ENCODE data around the gene SLC2A3. TPM values are rescaled to one million over a fixed set of nuclear protein-coding genes. Genes with fewer than 3 reads are reported as not detected.

The SLC2A3 gene
- total and polyA plus RNA-seq, 4 donors = 2.1 to 20.6 (median 7.0) TPM

DNA sequence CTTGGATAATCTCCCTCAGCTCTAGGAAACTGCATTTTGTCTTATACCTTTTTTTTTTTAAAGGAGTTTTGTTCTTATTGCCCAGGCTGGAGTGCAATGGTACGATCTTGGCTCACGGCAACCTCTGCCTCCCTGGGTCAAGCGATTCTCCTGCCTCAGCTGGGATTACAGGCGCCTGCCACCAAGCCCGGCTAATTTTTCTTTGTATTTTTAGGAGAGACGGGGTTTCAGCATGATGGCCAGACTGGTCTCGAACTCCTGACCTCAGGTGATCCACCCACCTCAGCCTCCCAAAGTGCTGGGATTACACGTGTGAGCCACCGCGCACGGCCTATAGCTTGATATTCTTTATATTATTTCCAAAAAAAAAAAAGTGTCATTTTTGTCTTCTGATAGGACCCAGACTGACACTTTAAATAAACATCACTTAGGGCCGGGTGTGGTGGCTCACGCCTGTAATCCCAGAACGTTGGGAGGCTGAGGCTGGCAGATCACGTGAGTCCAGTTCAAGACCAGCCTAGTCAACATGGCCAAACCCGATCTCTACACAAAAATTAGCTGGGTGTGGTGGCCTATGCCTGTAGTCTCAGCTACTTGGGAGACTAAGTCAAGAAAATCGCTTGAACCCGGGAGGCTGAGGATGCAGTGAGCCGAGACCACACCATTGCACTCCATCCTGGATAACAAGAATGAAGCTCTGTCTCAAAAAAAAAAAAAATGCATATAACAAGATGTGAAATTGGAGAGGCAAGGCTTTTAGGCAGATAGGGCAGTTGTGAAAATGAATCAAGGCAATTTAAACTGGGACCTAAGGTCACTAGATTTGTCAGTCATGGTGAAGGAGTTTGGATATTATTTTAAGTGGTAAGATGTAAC is 18.4 kb downstream of the SLC2A3 start:
- Histone ChIP-seq H3K36me3 (ENCODE audit: control insufficient read depth in 4 of 4, insufficient read depth in 3 of 4, low read depth in 1 of 4, low read length in 3 of 4) (no peaks in the 10 kb centered on the region), H3K4me1 (ENCODE audit: control insufficient read depth in 4 of 4, insufficient read depth in 4 of 4, low read length in 3 of 4) (no peaks in the 10 kb centered on the region), H3K9me3 (ENCODE audit: control insufficient read depth in 4 of 4, low read length in 3 of 4) (no peaks in the 10 kb centered on the region), H3K4me3 (ENCODE audit: low read depth in 1 of 3, low read length in 3 of 3) (no peak overlapping the region), H3K27ac (ENCODE audit: low read depth in 1 of 2, low read length in 2 of 2) (no peak overlapping the region), H3K27me3 (ENCODE audit: control insufficient read depth in 4 of 4, insufficient read depth in 4 of 4, low read length in 3 of 4) (no peaks in the 10 kb centered on the region), H3K9ac (ENCODE audit: low read depth in 1 of 2, low read length in 2 of 2) (no peak overlapping the region)
- no peak for DNase-seq (ENCODE audit: low spot score)
- WGBS = 89% methylated on average over 19 of the region's 19 CpGs
- TF ChIP-seq JUND (IDR thresholded peaks at IDR 0.05) (no peak), SP1 (IDR thresholded peaks at IDR 0.05) (no peak), ZBTB33 (IDR thresholded peaks at IDR 0.05) (no peak), HNF4G (IDR thresholded peaks at IDR 0.05) (no peak), FOXA2 (IDR thresholded peaks at IDR 0.05) (no peak), EGR1 (IDR thresholded peaks at IDR 0.05; ENCODE audit: low read depth in 2 of 2) (no peak), FOXA1 (IDR thresholded peaks at IDR 0.05) (no peak), NR2F2 (IDR thresholded peaks at IDR 0.05) (no peak), HNF4A (conservative IDR thresholded peaks at IDR 0.05) (no peak)
- TF ChIP-seq, protein P1, sequence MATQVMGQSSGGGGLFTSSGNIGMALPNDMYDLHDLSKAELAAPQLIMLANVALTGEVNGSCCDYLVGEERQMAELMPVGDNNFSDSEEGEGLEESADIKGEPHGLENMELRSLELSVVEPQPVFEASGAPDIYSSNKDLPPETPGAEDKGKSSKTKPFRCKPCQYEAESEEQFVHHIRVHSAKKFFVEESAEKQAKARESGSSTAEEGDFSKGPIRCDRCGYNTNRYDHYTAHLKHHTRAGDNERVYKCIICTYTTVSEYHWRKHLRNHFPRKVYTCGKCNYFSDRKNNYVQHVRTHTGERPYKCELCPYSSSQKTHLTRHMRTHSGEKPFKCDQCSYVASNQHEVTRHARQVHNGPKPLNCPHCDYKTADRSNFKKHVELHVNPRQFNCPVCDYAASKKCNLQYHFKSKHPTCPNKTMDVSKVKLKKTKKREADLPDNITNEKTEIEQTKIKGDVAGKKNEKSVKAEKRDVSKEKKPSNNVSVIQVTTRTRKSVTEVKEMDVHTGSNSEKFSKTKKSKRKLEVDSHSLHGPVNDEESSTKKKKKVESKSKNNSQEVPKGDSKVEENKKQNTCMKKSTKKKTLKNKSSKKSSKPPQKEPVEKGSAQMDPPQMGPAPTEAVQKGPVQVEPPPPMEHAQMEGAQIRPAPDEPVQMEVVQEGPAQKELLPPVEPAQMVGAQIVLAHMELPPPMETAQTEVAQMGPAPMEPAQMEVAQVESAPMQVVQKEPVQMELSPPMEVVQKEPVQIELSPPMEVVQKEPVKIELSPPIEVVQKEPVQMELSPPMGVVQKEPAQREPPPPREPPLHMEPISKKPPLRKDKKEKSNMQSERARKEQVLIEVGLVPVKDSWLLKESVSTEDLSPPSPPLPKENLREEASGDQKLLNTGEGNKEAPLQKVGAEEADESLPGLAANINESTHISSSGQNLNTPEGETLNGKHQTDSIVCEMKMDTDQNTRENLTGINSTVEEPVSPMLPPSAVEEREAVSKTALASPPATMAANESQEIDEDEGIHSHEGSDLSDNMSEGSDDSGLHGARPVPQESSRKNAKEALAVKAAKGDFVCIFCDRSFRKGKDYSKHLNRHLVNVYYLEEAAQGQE (IDR thresholded peaks at IDR 0.05) = no peak
- TF ChIP-seq, protein P2, sequence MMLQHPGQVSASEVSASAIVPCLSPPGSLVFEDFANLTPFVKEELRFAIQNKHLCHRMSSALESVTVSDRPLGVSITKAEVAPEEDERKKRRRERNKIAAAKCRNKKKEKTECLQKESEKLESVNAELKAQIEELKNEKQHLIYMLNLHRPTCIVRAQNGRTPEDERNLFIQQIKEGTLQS (IDR thresholded peaks at IDR 0.05) = no peak

GRCh38 chr12:7916936-7917335 is 19.1 kb downstream of the SLC2A3 start:
- H3K27me3 ChIP-seq (ENCODE audit: control insufficient read depth in 4 of 4, insufficient read depth in 4 of 4, low read length in 3 of 4) = no peaks in the 10 kb centered on the region
- no peak overlapping the region for H3K4me3 ChIP-seq (ENCODE audit: low read depth in 1 of 3, low read length in 3 of 3)
- no peak overlapping the region for H3K9ac ChIP-seq (ENCODE audit: low read depth in 1 of 2, low read length in 2 of 2)
- H3K4me1 ChIP-seq (ENCODE audit: control insufficient read depth in 4 of 4, insufficient read depth in 4 of 4, low read length in 3 of 4) = no peaks in the 10 kb centered on the region
- TF ChIP-seq HNF4A (conservative IDR thresholded peaks at IDR 0.05) (no peak), RAD21 (IDR thresholded peaks at IDR 0.05) (no peak), JUND (IDR thresholded peaks at IDR 0.05) (no peak), GABPA (IDR thresholded peaks at IDR 0.05 in 1 of 2, conservative IDR thresholded peaks at IDR 0.05 in 1 of 2) (no peak), HNF4G (IDR thresholded peaks at IDR 0.05) (no peak), EGR1 (IDR thresholded peaks at IDR 0.05; ENCODE audit: low read depth in 2 of 2) (no peak), ZBTB33 (IDR thresholded peaks at IDR 0.05) (no peak), YY1 (IDR thresholded peaks at IDR 0.05) (no peak)
- H3K9me3 ChIP-seq (ENCODE audit: control insufficient read depth in 4 of 4, low read length in 3 of 4) = no peaks in the 10 kb centered on the region
- 59% methylated on average over 1 of the region's 1 CpG for WGBS
- H3K36me3 ChIP-seq (ENCODE audit: control insufficient read depth in 4 of 4, insufficient read depth in 3 of 4, low read depth in 1 of 4, low read length in 3 of 4) = no peaks in the 10 kb centered on the region
- no peak for DNase-seq (ENCODE audit: low spot score)
- no peak overlapping the region for H3K27ac ChIP-seq (ENCODE audit: low read depth in 1 of 2, low read length in 2 of 2)

All from liver (tissue), 9 donors.